Measurements from ENCODE around the gene MYT1.

Gene MYT1

DNA sequence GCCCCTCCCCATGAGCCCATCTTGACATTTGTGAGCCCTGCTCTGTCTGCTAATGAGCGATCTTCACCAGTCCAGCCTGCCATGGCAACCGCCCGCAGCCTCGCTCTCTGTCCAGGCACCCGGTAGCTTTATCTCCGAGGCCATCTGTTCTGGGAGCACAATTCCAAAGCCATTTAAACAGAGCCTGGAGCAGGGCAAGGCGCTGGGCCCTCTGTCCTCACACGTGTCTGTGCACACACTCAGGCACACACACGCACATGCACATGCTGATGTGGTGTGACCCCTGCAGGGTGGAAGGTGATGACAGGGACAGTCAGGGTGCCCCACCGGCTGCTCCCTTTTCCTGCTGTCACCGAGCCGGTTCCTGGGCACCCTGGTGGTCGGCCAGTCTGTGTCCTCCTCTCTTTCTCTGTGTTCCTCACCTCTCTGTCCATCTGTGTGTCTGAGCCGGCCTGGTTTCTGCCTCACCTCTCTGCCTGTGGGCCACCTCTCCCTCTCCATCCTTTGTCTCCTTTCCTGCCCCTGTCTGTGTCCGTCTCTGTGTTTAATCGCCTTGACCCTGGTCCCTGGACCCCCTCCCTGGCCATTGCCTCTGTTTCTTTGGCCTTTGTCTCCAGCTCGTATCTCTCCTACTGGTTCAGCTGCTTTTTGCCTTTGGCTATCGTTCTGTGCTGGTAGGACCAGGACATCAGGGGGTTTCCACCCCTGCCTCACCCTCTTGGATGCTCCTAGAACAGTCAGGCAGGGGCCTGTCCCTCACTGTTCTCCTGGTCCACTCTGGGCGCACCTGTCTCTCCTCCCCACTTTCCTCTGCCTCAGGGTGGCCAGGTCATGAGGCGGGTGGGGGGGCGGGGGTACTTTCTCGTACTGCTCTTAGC is 8.8 kb upstream of the MYT1 start:
- no peak for DNase-seq

- DNase-seq: no peak
Observed at GRCh38 chr20:64156136-64156885, 7.9 kb upstream of the MYT1 start.

GRCh38 chr20:64156886-64157875 is 7.1 kb upstream of the MYT1 start:
- DNase-seq: no peak

- no peak for DNase-seq
Observed at GRCh38 chr20:64157878-64158277, 6.4 kb upstream of the MYT1 start.

DNA sequence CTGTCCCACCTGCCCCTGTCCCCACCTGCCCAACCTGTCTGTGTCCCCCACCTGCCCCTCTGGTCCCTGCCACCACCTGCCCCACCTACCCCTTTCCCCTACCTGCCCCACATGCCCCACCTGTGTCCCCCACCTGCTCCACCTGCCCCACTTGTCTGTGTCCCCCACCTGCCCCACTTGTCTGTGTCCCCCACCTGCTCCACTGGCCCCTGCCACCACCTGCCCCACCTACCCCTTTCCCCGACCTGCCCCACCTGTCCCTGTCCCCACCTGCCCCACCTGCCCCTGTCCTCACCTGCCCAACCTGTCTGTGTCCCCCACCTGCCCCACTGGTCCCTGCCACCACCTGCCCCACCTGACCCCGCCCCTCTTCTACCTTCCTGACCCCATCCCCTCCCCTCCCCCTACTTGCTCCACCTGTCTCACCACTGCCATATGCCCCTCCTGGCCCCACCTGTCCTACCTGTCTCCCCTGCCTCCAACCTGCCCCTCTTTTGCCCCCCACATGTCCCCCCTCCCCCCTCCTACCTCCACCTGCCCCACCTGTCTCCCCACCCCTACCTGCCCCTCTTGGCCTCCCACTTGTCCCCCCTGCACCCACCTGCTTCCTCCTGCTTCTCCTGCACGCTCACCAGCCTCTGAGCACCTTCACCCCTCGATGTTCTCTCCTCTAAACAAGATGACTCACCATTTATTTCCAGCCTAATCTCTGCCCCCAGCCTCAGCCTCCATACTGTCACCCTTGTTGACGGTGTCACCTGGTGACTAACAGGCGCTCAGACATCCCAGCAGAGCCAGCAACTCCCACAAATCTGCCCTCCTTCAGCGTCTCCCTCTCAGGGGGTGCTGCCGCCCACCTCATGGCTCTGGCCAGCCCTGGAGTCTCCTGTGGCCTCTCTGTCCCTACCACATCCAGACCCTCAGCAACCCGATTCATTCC is 5.6 kb upstream of the MYT1 start:
- no peak for DNase-seq

DNA sequence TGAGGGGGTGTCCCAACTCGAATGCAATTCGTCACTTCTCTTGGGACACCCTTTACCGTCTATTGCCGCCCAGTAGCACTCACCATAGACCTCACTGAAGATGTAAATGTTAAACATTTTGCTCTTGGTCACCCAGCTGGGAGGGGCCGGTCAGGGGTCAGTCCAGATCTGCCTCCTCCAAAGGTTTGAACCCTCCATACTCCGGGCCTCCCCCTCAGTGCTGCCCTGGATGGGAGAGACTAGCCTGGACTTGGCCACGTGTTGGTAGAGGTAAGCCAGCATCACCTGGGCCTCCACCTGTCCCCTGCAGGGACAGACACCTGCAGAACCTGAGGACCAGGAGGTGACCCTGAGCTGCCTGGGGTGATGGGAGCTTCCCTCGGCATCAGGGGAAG is 5.0 kb upstream of the MYT1 start:
- DNase-seq: no peak

- no peak for DNase-seq
Observed at GRCh38 chr20:64159711-64160110, 4.5 kb upstream of the MYT1 start.

DNA sequence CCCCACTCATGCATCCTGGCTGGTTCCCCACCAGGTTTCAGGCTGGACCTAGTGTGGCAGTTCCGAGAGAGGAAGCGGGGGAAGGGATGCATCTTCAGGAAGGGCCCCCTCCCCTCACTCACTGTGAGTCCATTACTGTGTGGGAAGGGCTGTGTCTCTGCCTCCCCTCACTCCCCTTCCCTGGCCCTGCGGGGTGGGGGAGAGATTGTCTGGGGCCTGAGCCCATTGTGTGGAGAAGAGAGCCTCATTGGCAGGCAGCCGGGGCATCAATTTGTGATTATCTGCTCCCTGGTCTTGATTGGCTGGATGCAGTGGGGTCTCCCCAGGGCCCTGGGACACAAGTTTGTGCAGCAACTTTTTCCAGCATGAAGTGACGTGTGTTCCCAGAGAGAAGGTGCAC is 4.1 kb upstream of the MYT1 start:
- no peak for DNase-seq

DNA sequence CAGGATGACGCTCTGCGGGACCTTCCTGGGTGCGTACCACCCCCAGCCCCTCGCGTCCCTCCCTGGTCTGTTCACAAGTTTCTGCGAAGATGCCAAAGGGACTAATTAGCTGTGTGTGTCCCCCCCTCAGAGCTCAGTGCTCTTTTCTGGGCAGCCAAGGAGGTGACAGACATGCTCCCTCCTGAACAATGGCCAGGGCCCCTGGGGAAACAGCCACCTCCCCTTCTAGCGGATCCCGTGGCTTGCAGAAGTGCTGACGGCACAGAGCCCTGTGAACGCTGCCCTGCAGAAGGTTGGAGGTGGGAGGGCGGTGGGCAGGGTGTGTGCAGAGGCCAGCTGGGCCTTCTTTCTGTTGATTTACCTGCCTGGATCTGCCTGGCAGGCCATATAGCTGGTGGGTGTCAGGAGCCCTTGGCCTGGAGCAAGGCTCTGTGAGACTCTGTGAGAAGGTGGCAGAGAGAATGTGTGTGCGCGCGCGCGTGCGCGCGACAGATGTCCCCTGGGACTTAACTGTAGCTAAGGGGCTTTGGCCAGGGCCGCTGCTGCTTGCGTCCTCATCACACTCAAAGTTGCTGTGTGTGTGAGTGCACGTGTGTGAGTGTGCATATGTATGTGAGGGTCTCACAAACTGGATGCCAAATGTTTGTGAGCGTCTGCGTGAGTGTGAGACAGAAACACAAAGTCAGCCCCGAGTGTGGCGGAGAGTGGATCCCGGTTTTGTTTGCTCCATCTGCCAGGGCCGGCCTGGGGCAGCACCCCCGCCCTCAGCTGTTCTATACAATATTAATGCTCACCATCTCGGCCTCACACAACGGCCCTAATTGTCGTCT is 3.5 kb upstream of the MYT1 start:
- no peak for DNase-seq

GRCh38 chr20:64161356-64162238 is 2.7 kb upstream of the MYT1 start:
- no peak for DNase-seq

- no peak for DNase-seq
Observed at GRCh38 chr20:64162239-64162910, 1.9 kb upstream of the MYT1 start.

DNA sequence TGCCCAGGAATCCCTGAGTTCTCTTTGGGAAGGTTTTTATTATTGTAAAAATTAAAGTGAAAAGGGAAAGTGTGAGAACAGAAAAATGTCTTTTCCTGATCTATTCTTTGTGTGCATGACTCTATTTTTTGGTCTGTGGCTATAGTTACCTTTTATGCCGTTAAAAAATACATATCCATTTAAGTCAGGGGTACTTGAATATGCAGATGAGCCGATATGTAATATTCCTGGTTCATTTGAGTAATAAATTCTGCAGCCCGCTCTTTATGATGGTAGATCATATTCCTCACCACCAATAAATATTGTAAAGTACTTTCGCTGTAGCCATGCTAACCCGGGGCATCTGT is 503 bp upstream of the MYT1 start:
- DNase-seq: no peak

- peak; percentile 20 for DNase-seq
Observed at GRCh38 chr20:64165866-64166600, 1.8 kb downstream of the MYT1 start.

- no peak for DNase-seq
Observed at GRCh38 chr20:64166721-64167615, 2.7 kb downstream of the MYT1 start.

- DNase-seq: no peak
Observed at GRCh38 chr20:64167676-64168075, 3.4 kb downstream of the MYT1 start.

GRCh38 chr20:64168381-64169090 is 4.3 kb downstream of the MYT1 start:
- peak; percentile 57 for DNase-seq

DNA sequence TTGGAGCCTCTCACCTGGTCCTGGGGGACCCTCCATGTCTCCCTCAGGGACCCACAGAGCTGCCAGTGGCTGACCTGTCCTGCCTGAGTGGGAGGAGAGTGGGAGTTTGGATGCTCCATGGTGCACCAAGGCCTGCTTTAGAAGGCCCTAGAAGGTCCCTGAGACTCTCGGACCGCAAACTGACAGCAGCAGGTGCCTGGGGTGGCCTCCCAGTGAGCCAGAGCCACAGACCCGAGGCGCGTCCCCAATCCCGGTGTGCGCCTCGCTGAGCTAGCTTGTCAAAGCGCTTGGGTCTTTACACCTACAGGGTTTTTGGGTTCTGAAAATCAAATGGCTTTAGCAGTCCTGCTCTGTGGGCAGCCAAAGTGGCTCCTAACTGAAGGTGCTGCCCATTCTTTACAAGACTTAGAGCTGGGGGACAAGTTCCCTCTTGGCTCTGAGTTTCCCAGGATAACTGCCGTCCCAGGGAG is 4.9 kb downstream of the MYT1 start:
- no peak for DNase-seq
